OCI-LY7 (cell line): ENCODE results near the gene TMEM53. TPM values are rescaled to one million over a fixed set of nuclear protein-coding genes. Genes with fewer than 3 reads are reported as not detected.

ENCODE experiments used
- BruUV-seq: library from RNA; stranded (reverse); fragments of 400-500 nt; replicated peaks from 2 replicates; lab custom pipeline; 2021; lab: Mats Ljungman, UMichigan
- CTCF ChIA-PET: fragments of 300-600 bp; sonication (Branson Sonifier 250); formaldehyde crosslinking; loops from one replicate; lab custom pipeline; 2022; ENCODE audit warnings: antibody characterized with exemption; ENCODE audit not compliant: unreplicated experiment; lab: Charles Lee
- POLR2A ChIA-PET: fragments of 300-600 bp; sonication (Branson Sonifier 250); formaldehyde crosslinking; loops from one replicate; lab custom pipeline; 2022; ENCODE audit warnings: antibody characterized with exemption; lab: Charles Lee
- DNase-seq: peaks from one replicate; pipeline ENCODE4 v3.0.0-alpha.2; 2015; ENCODE audit warnings: low spot score
- H2AFZ ChIP-seq: fragments of 200-600 bp; sonication (generic), shearing (Covaris generic); 2 replicates; pipeline ENCODE4 v1.6.1; 2014; ENCODE audit warnings: mild to moderate bottlenecking, antibody characterized with exemption, low read length, moderate library complexity
- H3K27ac ChIP-seq: fragments of 200-600 bp; sonication (generic); 2 replicates; pipeline ENCODE4 v1.5.1; 2014; ENCODE audit warnings: mixed run types, low read depth, mild to moderate bottlenecking, moderate library complexity, low read length, inconsistent platforms; ENCODE audit not compliant: poor library complexity, severe bottlenecking
- H3K36me3 ChIP-seq: fragments of 200-600 bp; sonication (generic); 2 replicates; pipeline ENCODE4 v1.6.1; 2014; ENCODE audit warnings: mild to moderate bottlenecking, antibody characterized with exemption, low read length, moderate library complexity, mixed read lengths; ENCODE audit not compliant: insufficient read depth
- H3K4me1 ChIP-seq: fragments of 200-600 bp; sonication (generic); 2 replicates; pipeline ENCODE4 v1.5.1; 2014; ENCODE audit warnings: mild to moderate bottlenecking, low read length; ENCODE audit not compliant: insufficient read depth, poor library complexity, severe bottlenecking
- H3K4me2 ChIP-seq: fragments of 200-600 bp; sonication (generic); 2 replicates; pipeline ENCODE4 v1.6.1; 2014; ENCODE audit warnings: mild to moderate bottlenecking, low read length
- H3K4me3 ChIP-seq: fragments of 200-600 bp; sonication (generic); 2 replicates; pipeline ENCODE4 v1.5.1; 2014; ENCODE audit warnings: mild to moderate bottlenecking, low read depth, low read length; ENCODE audit not compliant: poor library complexity, severe bottlenecking
- H3K79me2 ChIP-seq: fragments of 200-600 bp; sonication (generic); 2 replicates; pipeline ENCODE4 v1.6.1; 2016; ENCODE audit warnings: low read depth, mild to moderate bottlenecking, low read length, moderate library complexity, mixed read lengths; ENCODE audit not compliant: insufficient read depth
- H3K9me2 ChIP-seq: fragments of 200-600 bp; sonication (generic); 2 replicates; pipeline ENCODE4 v1.6.1; 2016; ENCODE audit warnings: mild to moderate bottlenecking, low read length, mixed read lengths; ENCODE audit not compliant: insufficient read depth
- H3K9me3 ChIP-seq: fragments of 200-600 bp; sonication (generic); 2 replicates; pipeline ENCODE4 v1.6.1; 2014; ENCODE audit warnings: mild to moderate bottlenecking, mixed run types, low read length, mixed read lengths
- H4K20me1 ChIP-seq: fragments of 200-600 bp; sonication (generic); 2 replicates; pipeline ENCODE4 v1.6.1; 2014; ENCODE audit warnings: mild to moderate bottlenecking, antibody characterized with exemption, low read length, moderate library complexity, mixed read lengths; ENCODE audit not compliant: insufficient read depth
- EZH2phosphoT487 ChIP-seq: fragments of 200-600 bp; sonication (generic); IDR thresholded peaks from 2 replicates; pipeline ENCODE4 v1.6.1; 2018; ENCODE audit warnings: low read depth, borderline replicate concordance, mild to moderate bottlenecking, mixed run types, antibody characterized with exemption, low read length, moderate library complexity, mixed read lengths
- intact Hi-C: fragments of 100-400 bp; cut with micrococcal nuclease; formaldehyde crosslinking; loops from one replicate; pipeline ENCODE4 v1.10.0; 2022; ENCODE audit not compliant: unreplicated experiment
- total RNA-seq, 2 experiments: library from RNA; depleted of rRNA in 1 of 2; stranded (reverse); fragments of >200 nt in 1 of 2; shearing (Covaris generic) in 1 of 2; gene quantifications; 2 replicates each; pipeline ENCODE4 v1.2.3, GENCODE V29; 2014 to 2022
- TF ChIP-seq, protein P1 (sequence below): fragments of 200-600 bp; sonication (generic); conservative IDR thresholded peaks from 2 replicates; pipeline ENCODE4 v1.5.1; 2014; ENCODE audit warnings: mild to moderate bottlenecking, antibody characterized with exemption, low read length, moderate library complexity, mixed read lengths

The TMEM53 gene
- total RNA-seq, 2 experiments from 2014 or later: 6.6 to 8.1 TPM

DNA sequence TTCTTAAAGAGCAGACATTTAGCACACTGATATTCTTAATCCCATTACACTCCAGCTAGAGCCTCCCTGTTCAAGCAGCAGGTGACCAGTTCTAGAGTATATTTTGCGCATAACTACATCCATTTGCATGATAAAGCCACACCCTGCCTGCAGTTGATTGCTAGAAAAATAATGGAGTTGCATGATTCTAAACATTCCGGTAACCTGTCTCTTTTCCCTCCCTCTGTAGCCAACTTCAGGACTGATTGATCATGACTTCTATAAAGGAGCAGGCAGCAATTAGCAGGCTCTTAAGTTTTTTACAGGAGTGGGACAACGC, 15.1 kb upstream of the TMEM53 start:
- TF ChIP-seq, protein P1, sequence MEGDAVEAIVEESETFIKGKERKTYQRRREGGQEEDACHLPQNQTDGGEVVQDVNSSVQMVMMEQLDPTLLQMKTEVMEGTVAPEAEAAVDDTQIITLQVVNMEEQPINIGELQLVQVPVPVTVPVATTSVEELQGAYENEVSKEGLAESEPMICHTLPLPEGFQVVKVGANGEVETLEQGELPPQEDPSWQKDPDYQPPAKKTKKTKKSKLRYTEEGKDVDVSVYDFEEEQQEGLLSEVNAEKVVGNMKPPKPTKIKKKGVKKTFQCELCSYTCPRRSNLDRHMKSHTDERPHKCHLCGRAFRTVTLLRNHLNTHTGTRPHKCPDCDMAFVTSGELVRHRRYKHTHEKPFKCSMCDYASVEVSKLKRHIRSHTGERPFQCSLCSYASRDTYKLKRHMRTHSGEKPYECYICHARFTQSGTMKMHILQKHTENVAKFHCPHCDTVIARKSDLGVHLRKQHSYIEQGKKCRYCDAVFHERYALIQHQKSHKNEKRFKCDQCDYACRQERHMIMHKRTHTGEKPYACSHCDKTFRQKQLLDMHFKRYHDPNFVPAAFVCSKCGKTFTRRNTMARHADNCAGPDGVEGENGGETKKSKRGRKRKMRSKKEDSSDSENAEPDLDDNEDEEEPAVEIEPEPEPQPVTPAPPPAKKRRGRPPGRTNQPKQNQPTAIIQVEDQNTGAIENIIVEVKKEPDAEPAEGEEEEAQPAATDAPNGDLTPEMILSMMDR: no peak
- no peak for TF ChIP-seq EZH2phosphoT487
- ChIA-PET POLR2A (interaction anchor here (1.0 kb wide), 1 partner anchor 8 kb away, joined by 3 read pairs; no protein-coding TSS in a partner anchor), CTCF (no interaction called here)
- Histone ChIP-seq H3K4me1 (peaks cover 33% of the 10 kb centered on the region), H3K9me3 (no peaks in the 10 kb centered on the region; the same call in 1 of the 2 replicates), H4K20me1 (no peaks in the 10 kb centered on the region), H3K9me2 (no peaks in the 10 kb centered on the region), H2AFZ (no peak overlapping the region), H3K4me3 (no peak overlapping the region), H3K4me2 (no peak overlapping the region), H3K79me2 (no peaks in the 10 kb centered on the region), H3K27ac (no peak overlapping the region), H3K36me3 (no peaks in the 10 kb centered on the region; the same call in 1 of the 2 replicates)
- BruUV-seq: no TSS peak
- intact Hi-C loops: no loop called here
- no peak for DNase-seq

DNA sequence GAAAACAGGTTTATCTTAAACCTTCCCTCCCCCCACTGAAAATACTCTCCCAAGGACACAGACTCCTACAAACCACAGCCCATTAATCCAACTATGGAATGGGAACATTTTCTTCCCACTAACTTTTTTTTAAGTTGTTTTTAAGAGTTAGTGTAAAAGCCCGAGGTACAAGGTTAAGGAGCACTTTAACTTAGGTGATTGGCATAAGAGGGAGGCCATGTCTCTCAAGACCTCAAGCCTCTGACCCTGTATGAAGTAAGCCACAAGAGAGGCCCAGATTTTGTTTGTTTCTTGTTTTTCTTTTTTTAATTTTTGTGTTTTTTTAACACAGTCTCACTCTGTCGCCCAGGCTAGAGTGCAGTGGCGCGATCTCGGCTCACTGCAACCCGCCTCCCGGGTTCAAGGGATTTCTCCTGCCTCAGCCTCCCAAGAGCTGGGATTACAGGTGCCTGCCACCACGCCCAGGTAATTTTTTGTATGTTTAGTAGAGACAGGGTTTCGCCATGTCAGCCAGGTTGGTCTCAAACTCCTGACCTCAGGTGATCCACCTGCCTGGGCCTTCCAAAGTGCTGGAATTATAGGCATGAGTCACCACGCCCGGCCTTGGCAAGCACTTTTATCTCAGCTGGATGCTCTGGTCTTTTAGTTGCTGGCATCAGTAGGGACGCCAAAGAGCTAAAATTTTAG, 14.6 kb upstream of the TMEM53 start:
- Histone ChIP-seq H3K36me3 (no peaks in the 10 kb centered on the region; the same call in 1 of the 2 replicates), H3K27ac (no peak overlapping the region), H3K9me3 (no peaks in the 10 kb centered on the region; the same call in 1 of the 2 replicates), H4K20me1 (no peaks in the 10 kb centered on the region), H3K4me1 (peaks cover 33% of the 10 kb centered on the region), H3K4me3 (no peak overlapping the region), H2AFZ (no peak overlapping the region), H3K79me2 (no peaks in the 10 kb centered on the region), H3K4me2 (no peak overlapping the region), H3K9me2 (no peaks in the 10 kb centered on the region)
- intact Hi-C loops: no loop called here
- CTCF ChIA-PET: no interaction called here
- POLR2A ChIA-PET: interaction anchor here (1.0 kb wide), 1 partner anchor 9 kb away, joined by 3 read pairs; no protein-coding TSS in a partner anchor
- no peak for DNase-seq
- TF ChIP-seq EZH2phosphoT487: no peak
- TF ChIP-seq, protein P1: no peak
- no TSS peak for BruUV-seq

DNA sequence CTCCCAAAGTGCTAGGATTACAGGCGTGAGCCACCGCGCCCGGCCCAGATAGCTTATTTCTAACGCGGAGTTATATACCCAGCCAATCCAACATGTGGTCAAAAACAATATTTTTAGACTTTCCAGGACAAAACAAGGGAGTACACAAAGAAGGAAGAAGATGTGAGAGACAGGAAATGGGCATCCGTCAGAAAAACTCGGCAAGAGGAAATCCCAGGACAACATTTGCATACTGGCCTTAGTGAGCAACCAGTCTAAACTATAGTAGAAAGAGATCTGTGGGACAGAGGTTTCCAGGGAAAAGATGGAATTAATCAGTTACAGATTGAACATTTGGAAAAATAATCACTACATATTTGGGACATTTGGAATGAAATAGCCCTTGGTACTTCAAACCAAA, 11.6 kb upstream of the TMEM53 start:
- intact Hi-C loops: no loop called here
- Histone ChIP-seq H3K4me2 (no peak overlapping the region), H3K4me1 (peaks cover 23% of the 10 kb centered on the region), H3K27ac (no peak overlapping the region), H2AFZ (no peak overlapping the region), H3K9me3 (no peaks in the 10 kb centered on the region), H3K9me2 (no peaks in the 10 kb centered on the region), H4K20me1 (no peaks in the 10 kb centered on the region), H3K4me3 (no peak overlapping the region), H3K79me2 (no peaks in the 10 kb centered on the region), H3K36me3 (no peaks in the 10 kb centered on the region)
- CTCF ChIA-PET: no interaction called here
- DNase-seq: no peak
- POLR2A ChIA-PET: interaction anchor here (1.0 to 2.4 kb wide), 3 partner anchors 9 to 11 kb away, joined by 3 to 7 read pairs (median 5); no protein-coding TSS in a partner anchor
- BruUV-seq: no TSS peak
- no peak for TF ChIP-seq EZH2phosphoT487
- TF ChIP-seq, protein P1: no peak
